ENCODE data around the gene ZNF653. TPM values are rescaled to one million over a fixed set of nuclear protein-coding genes. Genes with fewer than 3 reads are reported as not detected.

ZNF653 gene
- total RNA-seq, 2 experiments from 2014 or later, result 14.1 to 21.5 TPM

- H3K4me2 ChIP-seq (ENCODE audit: low read length), result peak overlapping the region; percentile 28; the same call in 1 of the 2 replicates
- no peaks in the 10 kb centered on the region for H3K9me3 ChIP-seq (ENCODE audit: low read length)
- POLR2A ChIA-PET, result interaction anchor here (0.6 to 1.0 kb wide), 5 partner anchors 9 to 210 kb away, joined by 3 to 6 read pairs (median 5); no protein-coding TSS in a partner anchor
- CTCF ChIA-PET (ENCODE audit: unreplicated experiment), result interaction anchor here (1.7 kb wide), 1 partner anchor 30 kb away, joined by 6 read pairs; no protein-coding TSS in a partner anchor
- TF ChIP-seq EZH2phosphoT487 (IDR thresholded peaks at IDR 0.05; ENCODE audit: borderline replicate concordance, low read depth, low read length) (no peak), CTCF (conservative IDR thresholded peaks at IDR 0.05; ENCODE audit: low read length) (no peak)
- DNase-seq (ENCODE audit: low spot score), result no peak
- H3K9me2 ChIP-seq (ENCODE audit: insufficient read depth, low read length), result no peaks in the 10 kb centered on the region
- H3K79me2 ChIP-seq (ENCODE audit: insufficient read depth, low read depth, low read length), result no peaks in the 10 kb centered on the region
- peak overlapping the region; percentile 5; the same call in 1 of the 2 replicates for H2AFZ ChIP-seq (ENCODE audit: low read length)
- peaks cover 12% of the 10 kb centered on the region for H3K4me1 ChIP-seq (ENCODE audit: insufficient read depth, low read length, poor library complexity, severe bottlenecking)
- H3K27ac ChIP-seq (ENCODE audit: low read depth, low read length, poor library complexity, severe bottlenecking), result no peak overlapping the region
- no peak overlapping the region for H3K4me3 ChIP-seq (ENCODE audit: low read depth, low read length, poor library complexity, severe bottlenecking)
- H3K36me3 ChIP-seq (ENCODE audit: insufficient read depth, low read length), result peaks cover 37% of the 10 kb centered on the region
- intact Hi-C loops (cut with micrococcal nuclease; ENCODE audit: unreplicated experiment), result loop anchor here (2.0 kb wide), 1 partner anchor 31 kb away; no protein-coding TSS in a partner anchor
- no peaks in the 10 kb centered on the region for H4K20me1 ChIP-seq (ENCODE audit: insufficient read depth, low read length)
- no TSS peak for BruUV-seq (replicated peaks)
These were observed 53.6 kb downstream of the ZNF653 start for GRCh38 chr19:11451871-11452619.

- no TSS peak for BruUV-seq (replicated peaks)
- Histone ChIP-seq H3K4me2 (ENCODE audit: low read length) (peak overlapping the region; percentile 28; the same call in 1 of the 2 replicates), H3K27ac (ENCODE audit: low read depth, low read length, poor library complexity, severe bottlenecking) (no peak overlapping the region)
These were observed 54.2 kb downstream of the ZNF653 start for GRCh38 chr19:11451327-11451870.

GRCh38 chr19:11450570-11451326, 54.9 kb downstream of the ZNF653 start:
- intact Hi-C loops (cut with micrococcal nuclease; ENCODE audit: unreplicated experiment), result no loop called here
- Histone ChIP-seq H3K27ac (ENCODE audit: low read depth, low read length, poor library complexity, severe bottlenecking) (no peak overlapping the region), H2AFZ (ENCODE audit: low read length) (no peak overlapping the region), H3K79me2 (ENCODE audit: insufficient read depth, low read depth, low read length) (no peaks in the 10 kb centered on the region), H3K36me3 (ENCODE audit: insufficient read depth, low read length) (peaks cover 50% of the 10 kb centered on the region), H3K4me2 (ENCODE audit: low read length) (no peak overlapping the region), H3K9me3 (ENCODE audit: low read length) (no peaks in the 10 kb centered on the region), H3K4me1 (ENCODE audit: insufficient read depth, low read length, poor library complexity, severe bottlenecking) (peaks cover 12% of the 10 kb centered on the region), H3K4me3 (ENCODE audit: low read depth, low read length, poor library complexity, severe bottlenecking) (no peak overlapping the region), H3K9me2 (ENCODE audit: insufficient read depth, low read length) (no peaks in the 10 kb centered on the region), H4K20me1 (ENCODE audit: insufficient read depth, low read length) (no peaks in the 10 kb centered on the region)
- CTCF ChIA-PET (ENCODE audit: unreplicated experiment), result no interaction called here
- POLR2A ChIA-PET, result no interaction called here
- no peak for DNase-seq (ENCODE audit: low spot score)
- no peak for TF ChIP-seq CTCF (conservative IDR thresholded peaks at IDR 0.05; ENCODE audit: low read length)
- no peak for TF ChIP-seq EZH2phosphoT487 (IDR thresholded peaks at IDR 0.05; ENCODE audit: borderline replicate concordance, low read depth, low read length)
- BruUV-seq (replicated peaks), result TSS peak; percentile 84

More at GRCh38 chr19:11451327-11451870, 54.2 kb downstream of the ZNF653 start:
- peaks cover 12% of the 10 kb centered on the region for H3K4me1 ChIP-seq (ENCODE audit: insufficient read depth, low read length, poor library complexity, severe bottlenecking)
- H3K79me2 ChIP-seq (ENCODE audit: insufficient read depth, low read depth, low read length), result no peaks in the 10 kb centered on the region
- no peaks in the 10 kb centered on the region for H3K9me3 ChIP-seq (ENCODE audit: low read length)
- H4K20me1 ChIP-seq (ENCODE audit: insufficient read depth, low read length), result no peaks in the 10 kb centered on the region
- no peak for TF ChIP-seq EZH2phosphoT487 (IDR thresholded peaks at IDR 0.05; ENCODE audit: borderline replicate concordance, low read depth, low read length)
- ChIA-PET POLR2A (interaction anchor here (1.0 kb wide), 1 partner anchor 70 kb away, joined by 6 read pairs; no protein-coding TSS in a partner anchor), CTCF (ENCODE audit: unreplicated experiment) (interaction anchor here (1.7 kb wide), 1 partner anchor 31 kb away, joined by 6 read pairs; no protein-coding TSS in a partner anchor)
- no peak overlapping the region for H3K4me3 ChIP-seq (ENCODE audit: low read depth, low read length, poor library complexity, severe bottlenecking)
- intact Hi-C loops (cut with micrococcal nuclease; ENCODE audit: unreplicated experiment), result no loop called here
- DNase-seq (ENCODE audit: low spot score), result no peak
- no peak overlapping the region for H2AFZ ChIP-seq (ENCODE audit: low read length)
- H3K9me2 ChIP-seq (ENCODE audit: insufficient read depth, low read length), result no peaks in the 10 kb centered on the region
- H3K36me3 ChIP-seq (ENCODE audit: insufficient read depth, low read length), result peaks cover 43% of the 10 kb centered on the region

Measured in OCI-LY7 (cell line).